ENCODE results near the gene PRKCZ. TPM values are rescaled to one million over a fixed set of nuclear protein-coding genes. Genes with fewer than 3 reads are reported as not detected.

PRKCZ gene
- total RNA-seq, 1 donor: 1.6 TPM

DNA sequence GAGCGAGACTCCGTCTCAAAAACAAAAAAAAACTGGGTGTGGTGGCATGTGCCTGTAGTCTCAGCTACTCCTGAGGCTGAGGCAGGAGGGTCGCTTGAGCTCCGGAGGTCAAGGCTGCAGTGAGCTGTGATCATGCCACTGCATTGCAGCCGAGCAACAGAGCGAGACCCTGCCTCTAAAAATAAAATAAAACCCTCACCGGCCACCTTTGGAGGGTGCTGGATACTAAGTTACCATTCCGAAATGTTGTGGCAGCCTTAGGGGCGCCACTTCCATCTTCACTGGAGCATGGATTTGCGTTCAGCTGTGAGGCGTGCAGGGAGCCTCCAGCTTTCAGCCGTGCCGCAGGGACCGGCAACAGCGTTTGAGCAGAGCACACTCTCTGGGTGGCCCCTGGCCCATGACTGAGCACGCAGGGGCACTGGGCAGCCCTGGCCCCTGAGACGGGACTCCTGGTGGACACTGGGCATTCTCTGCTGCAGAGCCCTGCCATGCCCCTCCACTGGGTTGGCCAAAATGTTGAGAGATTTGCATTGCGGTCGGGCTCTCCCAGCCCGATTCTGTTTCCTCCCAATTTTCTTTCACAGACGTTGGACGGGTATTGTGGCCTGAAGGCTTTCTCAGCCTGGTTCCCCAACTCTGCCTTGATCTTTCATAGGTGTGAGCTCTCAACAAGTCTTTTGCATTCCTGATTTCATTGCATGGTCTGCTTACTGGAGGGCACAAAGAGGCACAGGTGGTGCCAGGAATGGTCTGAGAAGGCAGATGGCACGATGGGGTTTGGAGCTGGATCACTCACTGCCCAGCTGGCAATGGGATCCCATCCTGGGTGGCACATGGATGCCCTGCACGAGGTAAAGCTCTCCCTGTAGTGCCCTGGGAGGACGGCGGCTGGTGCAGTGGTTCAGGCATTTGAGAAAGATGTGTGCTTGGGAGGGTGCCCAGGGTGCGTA lies 40.8 kb upstream of the PRKCZ start:
- no peak overlapping the region for H3K4me3 ChIP-seq (ENCODE audit: low read depth, low read length)
- no peak for DNase-seq (ENCODE audit: low read depth)
- TF ChIP-seq, protein P1, sequence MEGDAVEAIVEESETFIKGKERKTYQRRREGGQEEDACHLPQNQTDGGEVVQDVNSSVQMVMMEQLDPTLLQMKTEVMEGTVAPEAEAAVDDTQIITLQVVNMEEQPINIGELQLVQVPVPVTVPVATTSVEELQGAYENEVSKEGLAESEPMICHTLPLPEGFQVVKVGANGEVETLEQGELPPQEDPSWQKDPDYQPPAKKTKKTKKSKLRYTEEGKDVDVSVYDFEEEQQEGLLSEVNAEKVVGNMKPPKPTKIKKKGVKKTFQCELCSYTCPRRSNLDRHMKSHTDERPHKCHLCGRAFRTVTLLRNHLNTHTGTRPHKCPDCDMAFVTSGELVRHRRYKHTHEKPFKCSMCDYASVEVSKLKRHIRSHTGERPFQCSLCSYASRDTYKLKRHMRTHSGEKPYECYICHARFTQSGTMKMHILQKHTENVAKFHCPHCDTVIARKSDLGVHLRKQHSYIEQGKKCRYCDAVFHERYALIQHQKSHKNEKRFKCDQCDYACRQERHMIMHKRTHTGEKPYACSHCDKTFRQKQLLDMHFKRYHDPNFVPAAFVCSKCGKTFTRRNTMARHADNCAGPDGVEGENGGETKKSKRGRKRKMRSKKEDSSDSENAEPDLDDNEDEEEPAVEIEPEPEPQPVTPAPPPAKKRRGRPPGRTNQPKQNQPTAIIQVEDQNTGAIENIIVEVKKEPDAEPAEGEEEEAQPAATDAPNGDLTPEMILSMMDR (IDR thresholded peaks at IDR 0.05; ENCODE audit: insufficient read depth, low read length): no peak

DNA sequence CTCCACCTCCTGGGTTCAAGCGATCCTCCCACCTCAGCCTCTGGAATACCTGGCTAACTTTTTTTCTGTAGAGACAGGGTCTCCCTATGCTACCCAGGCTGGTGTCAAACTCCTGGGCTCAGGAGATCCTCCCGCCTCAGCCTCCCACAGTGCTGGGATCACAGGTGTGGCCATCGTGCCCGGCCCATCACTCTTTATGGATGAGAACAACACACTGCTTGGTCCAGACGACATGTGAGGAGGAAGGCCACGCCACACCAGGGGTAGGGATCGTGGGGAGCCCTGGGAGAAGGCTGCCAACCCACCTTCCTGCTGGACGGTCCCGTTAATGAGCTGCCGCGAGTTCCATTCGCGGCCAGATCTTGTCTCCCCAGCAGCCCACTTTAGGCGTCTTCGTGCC lies 36.0 kb upstream of the PRKCZ start:
- no peak overlapping the region for H3K4me3 ChIP-seq (ENCODE audit: low read depth, low read length)
- TF ChIP-seq, protein P1 (IDR thresholded peaks at IDR 0.05; ENCODE audit: insufficient read depth, low read length): no peak
- DNase-seq (ENCODE audit: low read depth): no peak

DNA sequence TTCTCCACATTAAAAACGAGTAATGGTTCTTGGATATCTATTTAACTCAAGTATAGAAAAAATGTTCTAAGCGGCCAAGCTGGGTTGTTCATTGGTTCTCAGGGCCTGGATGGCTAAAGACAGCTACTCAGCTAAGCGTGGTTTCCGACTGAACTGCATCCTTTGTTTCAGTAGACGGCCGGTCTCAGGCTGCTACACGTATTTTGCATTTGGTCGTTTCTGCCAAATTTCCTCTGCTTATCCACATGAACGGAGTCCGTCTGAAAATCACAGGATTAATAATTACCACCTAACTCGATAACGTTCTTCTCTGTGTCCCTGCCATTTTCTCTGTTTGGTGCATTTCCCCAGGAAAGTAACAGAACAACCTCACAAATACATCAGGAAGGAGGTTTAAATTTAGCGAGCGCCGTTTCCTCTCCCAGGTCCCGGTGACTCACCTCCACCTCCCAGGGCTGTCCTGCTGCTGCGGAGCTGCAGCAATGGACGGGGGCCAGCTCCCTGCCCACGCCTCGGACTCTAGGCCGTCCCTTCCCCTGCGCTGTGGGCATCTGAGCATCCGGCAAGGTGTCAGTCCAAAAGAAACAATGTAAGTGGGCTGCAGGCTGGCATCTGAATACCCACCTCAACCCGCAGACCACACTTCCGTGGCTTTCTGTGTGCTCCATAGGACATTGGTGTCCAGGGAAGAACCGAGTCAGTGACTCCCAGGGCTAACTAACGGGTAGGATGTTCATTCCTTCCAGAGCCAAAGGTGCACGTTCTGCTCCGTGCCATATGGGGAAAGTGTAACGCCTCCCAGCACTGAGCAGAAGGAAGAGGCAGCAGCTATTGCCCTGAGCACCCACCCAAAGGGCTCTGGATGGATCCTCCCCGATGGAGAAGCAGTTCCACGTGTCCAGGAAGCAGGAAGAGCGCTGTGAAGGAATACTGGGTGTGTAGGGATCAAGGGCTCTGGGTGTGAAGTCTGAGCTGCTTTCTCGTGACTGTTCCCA lies 35.2 kb upstream of the PRKCZ start:
- no peak for DNase-seq (ENCODE audit: low read depth)
- no peak overlapping the region for H3K4me3 ChIP-seq (ENCODE audit: low read depth, low read length)
- TF ChIP-seq, protein P1 (IDR thresholded peaks at IDR 0.05; ENCODE audit: insufficient read depth, low read length): no peak

DNA sequence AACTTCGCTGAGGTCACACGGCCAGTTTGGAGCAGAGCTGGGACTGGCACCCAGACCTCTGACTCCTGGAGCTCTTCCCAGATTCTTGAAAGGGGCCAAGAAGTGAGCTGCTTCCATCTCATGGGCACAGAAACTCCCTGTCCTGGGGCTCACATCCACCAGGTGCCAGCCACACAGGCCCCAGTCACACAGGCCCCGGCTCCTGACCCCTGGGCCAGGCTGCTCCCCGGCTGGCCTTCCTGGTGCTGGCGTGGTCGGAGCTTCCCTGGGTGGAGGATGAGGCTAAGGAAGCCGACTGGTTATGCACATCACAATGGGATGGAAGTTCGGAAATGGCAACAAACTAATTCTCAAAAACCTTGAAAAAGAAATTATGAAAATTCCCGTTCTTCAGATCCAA lies 34.1 kb upstream of the PRKCZ start:
- TF ChIP-seq, protein P1 (IDR thresholded peaks at IDR 0.05; ENCODE audit: insufficient read depth, low read length): no peak
- DNase-seq (ENCODE audit: low read depth): no peak
- no peak overlapping the region for H3K4me3 ChIP-seq (ENCODE audit: low read depth, low read length)

DNA sequence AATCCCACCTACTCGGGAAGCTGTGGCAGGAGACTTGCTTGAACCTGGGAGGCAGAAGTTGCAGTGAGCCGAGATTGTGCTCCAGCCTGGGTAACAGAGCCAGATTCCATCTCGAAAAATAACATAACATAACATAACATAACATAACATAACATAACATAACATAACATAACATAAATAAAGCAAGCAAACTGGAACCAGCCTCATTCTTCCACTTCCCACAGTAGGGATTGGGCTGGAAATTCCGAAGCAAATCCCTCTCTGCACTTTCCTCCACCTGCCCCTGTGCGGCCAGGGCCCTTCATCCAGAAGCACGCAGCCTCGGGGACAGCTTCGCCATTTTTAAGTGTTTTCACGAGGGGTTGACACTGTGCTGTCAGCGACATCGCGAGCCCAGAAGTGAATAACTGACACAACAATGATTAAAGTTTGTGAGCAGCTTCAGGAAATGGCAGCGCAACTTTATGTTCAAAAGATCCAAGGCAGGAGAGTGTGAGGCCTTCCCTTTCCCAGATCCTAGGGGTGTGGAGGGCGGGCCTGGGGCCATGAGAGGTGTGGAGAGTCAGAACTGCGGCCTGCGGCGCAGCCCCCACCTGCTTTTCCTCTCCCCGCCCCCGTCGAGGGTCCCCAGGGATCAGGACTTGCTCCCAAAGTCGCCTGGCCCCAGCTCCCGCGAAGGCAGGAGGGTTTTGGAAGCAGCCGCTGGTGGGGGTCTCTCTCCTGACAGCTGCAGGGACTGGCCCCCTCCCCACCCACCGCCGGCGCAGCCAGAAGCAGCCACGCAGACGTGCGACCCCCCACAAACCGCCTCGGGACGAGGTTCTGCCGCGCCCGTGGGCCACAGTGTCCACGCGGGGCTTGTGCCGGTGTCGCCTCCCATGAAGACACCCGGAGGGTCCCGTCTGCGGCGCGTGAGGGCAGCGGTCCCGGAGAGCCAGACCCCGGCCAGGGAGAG lies 31.7 kb upstream of the PRKCZ start:
- TF ChIP-seq, protein P1 (IDR thresholded peaks at IDR 0.05; ENCODE audit: insufficient read depth, low read length): no peak
- no peak for DNase-seq (ENCODE audit: low read depth)
- H3K4me3 ChIP-seq (ENCODE audit: low read depth, low read length): no peak overlapping the region

DNA sequence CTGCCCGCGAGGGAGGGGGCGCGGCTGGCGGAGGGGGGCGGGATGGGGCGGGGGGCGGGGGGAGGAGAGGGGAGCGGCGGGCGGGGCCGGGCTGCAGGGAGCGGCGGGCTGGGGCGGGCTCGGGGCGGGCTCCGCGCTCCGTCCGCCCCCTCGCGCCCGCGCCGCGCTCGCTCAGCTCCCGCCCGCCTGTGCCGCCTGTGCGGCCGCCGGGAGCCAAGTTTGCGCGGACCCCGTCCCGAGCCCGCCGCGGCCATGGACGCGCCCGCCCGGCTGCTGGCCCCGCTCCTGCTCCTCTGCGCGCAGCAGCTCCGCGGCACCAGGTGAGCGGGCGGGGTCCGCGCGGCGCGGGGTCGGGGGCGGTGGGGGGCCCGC lies 31.1 kb upstream of the PRKCZ start, which contains the start of gene GABRD:
Gene GABRD, plus strand, starts transcription at position 174 of the 372 bp plus-strand sequence. Its CDS starts 79 bp downstream, at position 253.
- DNase-seq (ENCODE audit: low read depth): no peak
- TF ChIP-seq, protein P1 (IDR thresholded peaks at IDR 0.05; ENCODE audit: insufficient read depth, low read length): no peak
- H3K4me3 ChIP-seq (ENCODE audit: low read depth, low read length): no peak within 1 kb of the TSS
